ENCODE results near the gene LDHA. TPM values are rescaled to one million over a fixed set of nuclear protein-coding genes. Genes with fewer than 3 reads are reported as not detected.

Gene LDHA
- total and polyA plus RNA-seq, 2 experiments from 2014 or later, result 380 to 746 TPM

- Histone ChIP-seq H2AFZ (no peak overlapping the region), H3K27me3 (no peaks in the 10 kb centered on the region), H3K4me1 (ENCODE audit: insufficient read depth) (no peaks in the 10 kb centered on the region), H3K27ac (no peak overlapping the region), H3K9me3 (ENCODE audit: low read depth) (no peaks in the 10 kb centered on the region), H3K4me3 (no peak overlapping the region), H3K9me2 (replicated peaks; ENCODE audit: insufficient read depth) (no peaks in the 10 kb centered on the region), H3K79me2 (no peaks in the 10 kb centered on the region), H3K4me2 (no peak overlapping the region), H4K20me1 (ENCODE audit: insufficient read depth, poor library complexity, severe bottlenecking) (no peaks in the 10 kb centered on the region), H3K36me3 (replicated peaks; ENCODE audit: insufficient read depth, low read depth) (no peaks in the 10 kb centered on the region)
- no peak for DNase-seq (ENCODE audit: low spot score)
- no peak for TF ChIP-seq EZH2 (IDR thresholded peaks at IDR 0.05; ENCODE audit: borderline replicate concordance)
- no peak for TF ChIP-seq EZH2phosphoT487 (IDR thresholded peaks at IDR 0.05; ENCODE audit: low read depth, severe bottlenecking, unreplicated experiment)
- TF ChIP-seq, protein P1, sequence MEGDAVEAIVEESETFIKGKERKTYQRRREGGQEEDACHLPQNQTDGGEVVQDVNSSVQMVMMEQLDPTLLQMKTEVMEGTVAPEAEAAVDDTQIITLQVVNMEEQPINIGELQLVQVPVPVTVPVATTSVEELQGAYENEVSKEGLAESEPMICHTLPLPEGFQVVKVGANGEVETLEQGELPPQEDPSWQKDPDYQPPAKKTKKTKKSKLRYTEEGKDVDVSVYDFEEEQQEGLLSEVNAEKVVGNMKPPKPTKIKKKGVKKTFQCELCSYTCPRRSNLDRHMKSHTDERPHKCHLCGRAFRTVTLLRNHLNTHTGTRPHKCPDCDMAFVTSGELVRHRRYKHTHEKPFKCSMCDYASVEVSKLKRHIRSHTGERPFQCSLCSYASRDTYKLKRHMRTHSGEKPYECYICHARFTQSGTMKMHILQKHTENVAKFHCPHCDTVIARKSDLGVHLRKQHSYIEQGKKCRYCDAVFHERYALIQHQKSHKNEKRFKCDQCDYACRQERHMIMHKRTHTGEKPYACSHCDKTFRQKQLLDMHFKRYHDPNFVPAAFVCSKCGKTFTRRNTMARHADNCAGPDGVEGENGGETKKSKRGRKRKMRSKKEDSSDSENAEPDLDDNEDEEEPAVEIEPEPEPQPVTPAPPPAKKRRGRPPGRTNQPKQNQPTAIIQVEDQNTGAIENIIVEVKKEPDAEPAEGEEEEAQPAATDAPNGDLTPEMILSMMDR (IDR thresholded peaks at IDR 0.05; ENCODE audit: poor library complexity), result no peak
- WGBS (ENCODE audit: low lambda C conversion rate, missing lambda C conversion rate), result 98% methylated on average over 4 of the region's 4 CpGs
Observed at GRCh38 chr11:18366286-18366685, 28.1 kb upstream of the LDHA start.

GRCh38 chr11:18367431-18367830, 26.9 kb upstream of the LDHA start:
- H2AFZ ChIP-seq, result no peak overlapping the region
- H3K27ac ChIP-seq, result no peak overlapping the region
- WGBS (ENCODE audit: low lambda C conversion rate, missing lambda C conversion rate), result 100% methylated on average over 3 of the region's 3 CpGs
- no peak for TF ChIP-seq EZH2 (IDR thresholded peaks at IDR 0.05; ENCODE audit: borderline replicate concordance)
- no peak for TF ChIP-seq EZH2phosphoT487 (IDR thresholded peaks at IDR 0.05; ENCODE audit: low read depth, severe bottlenecking, unreplicated experiment)
- TF ChIP-seq, protein P1 (IDR thresholded peaks at IDR 0.05; ENCODE audit: poor library complexity), result no peak
- H3K36me3 ChIP-seq (replicated peaks; ENCODE audit: insufficient read depth, low read depth), result no peaks in the 10 kb centered on the region
- no peaks in the 10 kb centered on the region for H3K4me1 ChIP-seq (ENCODE audit: insufficient read depth)
- DNase-seq (ENCODE audit: low spot score), result no peak
- no peak overlapping the region for H3K4me3 ChIP-seq
- no peaks in the 10 kb centered on the region for H4K20me1 ChIP-seq (ENCODE audit: insufficient read depth, poor library complexity, severe bottlenecking)
- no peaks in the 10 kb centered on the region for H3K27me3 ChIP-seq
- H3K79me2 ChIP-seq, result no peaks in the 10 kb centered on the region
- H3K4me2 ChIP-seq, result no peak overlapping the region
- no peaks in the 10 kb centered on the region for H3K9me3 ChIP-seq (ENCODE audit: low read depth)
- H3K9me2 ChIP-seq (replicated peaks; ENCODE audit: insufficient read depth), result no peaks in the 10 kb centered on the region

DNA sequence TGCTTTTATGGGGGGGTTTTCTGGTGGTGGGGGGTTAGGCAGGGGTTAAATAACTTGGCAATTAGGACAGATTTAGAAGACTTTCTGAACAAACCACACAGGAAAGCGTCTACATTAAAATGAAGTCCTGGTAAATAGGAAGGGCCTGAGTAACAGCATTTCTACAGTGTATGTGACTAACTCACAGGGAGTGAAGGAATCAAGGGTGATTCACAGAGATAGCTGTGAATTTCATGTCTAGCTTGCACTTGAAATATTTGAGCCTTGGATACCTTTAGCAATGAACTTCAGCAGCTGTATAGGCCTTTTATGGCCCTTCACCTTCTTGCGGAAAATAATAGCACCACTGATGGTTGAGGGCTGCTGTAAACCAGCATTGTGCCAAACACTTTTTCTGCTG, 26.1 kb upstream of the LDHA start:
- 83% methylated on average over 2 of the region's 2 CpGs for WGBS (ENCODE audit: low lambda C conversion rate, missing lambda C conversion rate)
- TF ChIP-seq EZH2phosphoT487 (IDR thresholded peaks at IDR 0.05; ENCODE audit: low read depth, severe bottlenecking, unreplicated experiment), result no peak
- TF ChIP-seq, protein P1 (IDR thresholded peaks at IDR 0.05; ENCODE audit: poor library complexity), result no peak
- Histone ChIP-seq H3K9me3 (ENCODE audit: low read depth) (no peaks in the 10 kb centered on the region), H3K4me1 (ENCODE audit: insufficient read depth) (no peaks in the 10 kb centered on the region), H3K9me2 (replicated peaks; ENCODE audit: insufficient read depth) (no peaks in the 10 kb centered on the region), H3K4me2 (no peak overlapping the region), H3K27ac (no peak overlapping the region), H3K4me3 (no peak overlapping the region), H4K20me1 (ENCODE audit: insufficient read depth, poor library complexity, severe bottlenecking) (no peaks in the 10 kb centered on the region), H3K36me3 (replicated peaks; ENCODE audit: insufficient read depth, low read depth) (no peaks in the 10 kb centered on the region), H2AFZ (no peak overlapping the region), H3K27me3 (no peaks in the 10 kb centered on the region), H3K79me2 (no peaks in the 10 kb centered on the region)
- DNase-seq (ENCODE audit: low spot score), result no peak

DNA sequence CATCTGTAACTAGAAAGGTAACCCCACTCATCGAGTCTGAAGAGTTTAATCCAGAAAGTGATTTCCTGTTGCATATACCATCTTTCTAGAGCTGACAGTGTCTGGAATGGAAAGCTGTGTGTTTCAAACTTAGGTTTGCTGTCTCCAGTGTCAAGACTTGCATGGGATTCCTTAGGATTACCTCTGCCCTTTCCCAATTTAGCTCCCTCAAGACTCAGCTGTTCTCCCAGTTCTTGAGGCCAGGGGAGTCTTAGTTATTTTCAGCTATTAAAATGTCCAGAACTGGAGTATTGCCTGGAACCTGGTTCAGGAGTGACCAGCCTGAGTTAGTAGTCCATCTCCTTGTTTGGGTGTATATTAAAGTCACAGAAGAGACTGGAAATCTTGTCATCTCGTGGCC, 25.0 kb upstream of the LDHA start:
- Histone ChIP-seq H3K9me2 (replicated peaks; ENCODE audit: insufficient read depth) (no peaks in the 10 kb centered on the region), H3K4me1 (ENCODE audit: insufficient read depth) (no peaks in the 10 kb centered on the region), H3K27ac (no peak overlapping the region), H3K36me3 (replicated peaks; ENCODE audit: insufficient read depth, low read depth) (no peaks in the 10 kb centered on the region), H3K79me2 (no peaks in the 10 kb centered on the region), H3K27me3 (no peaks in the 10 kb centered on the region), H3K9me3 (ENCODE audit: low read depth) (no peaks in the 10 kb centered on the region), H3K4me3 (no peak overlapping the region), H2AFZ (no peak overlapping the region), H3K4me2 (no peak overlapping the region), H4K20me1 (ENCODE audit: insufficient read depth, poor library complexity, severe bottlenecking) (no peaks in the 10 kb centered on the region)
- WGBS (ENCODE audit: low lambda C conversion rate, missing lambda C conversion rate), result 91% methylated on average over 2 of the region's 2 CpGs
- TF ChIP-seq EZH2phosphoT487 (IDR thresholded peaks at IDR 0.05; ENCODE audit: low read depth, severe bottlenecking, unreplicated experiment), result no peak
- TF ChIP-seq EZH2 (IDR thresholded peaks at IDR 0.05; ENCODE audit: borderline replicate concordance), result no peak
- TF ChIP-seq, protein P1 (IDR thresholded peaks at IDR 0.05; ENCODE audit: poor library complexity), result no peak
- DNase-seq (ENCODE audit: low spot score), result no peak

All from hepatocyte (in vitro differentiated cells).